Measurements from ENCODE around the gene RFXANK.

DNA sequence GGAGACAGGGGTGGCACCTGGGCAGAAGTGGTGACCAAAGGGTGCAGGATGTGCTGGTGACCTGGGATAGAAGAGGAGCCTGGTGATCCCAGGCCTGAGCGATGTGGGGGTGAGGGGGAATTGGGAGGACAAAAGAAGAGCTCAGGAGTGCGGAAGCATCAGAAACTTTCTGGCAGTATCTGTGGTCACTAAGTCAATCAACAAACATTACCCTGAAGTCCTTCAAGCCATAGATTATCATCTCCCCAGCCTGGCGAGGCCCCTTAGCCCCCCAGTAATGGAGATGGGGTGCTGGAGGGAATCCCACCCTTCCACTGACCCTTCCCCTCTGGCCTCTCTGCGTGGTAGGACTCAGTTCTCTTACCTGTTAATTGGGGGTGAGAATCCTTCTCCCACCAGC is 32.5 kb upstream of the RFXANK start:
- no peak for TF ChIP-seq POLR2A (IDR thresholded peaks at IDR 0.05)
- TF ChIP-seq, protein P1, sequence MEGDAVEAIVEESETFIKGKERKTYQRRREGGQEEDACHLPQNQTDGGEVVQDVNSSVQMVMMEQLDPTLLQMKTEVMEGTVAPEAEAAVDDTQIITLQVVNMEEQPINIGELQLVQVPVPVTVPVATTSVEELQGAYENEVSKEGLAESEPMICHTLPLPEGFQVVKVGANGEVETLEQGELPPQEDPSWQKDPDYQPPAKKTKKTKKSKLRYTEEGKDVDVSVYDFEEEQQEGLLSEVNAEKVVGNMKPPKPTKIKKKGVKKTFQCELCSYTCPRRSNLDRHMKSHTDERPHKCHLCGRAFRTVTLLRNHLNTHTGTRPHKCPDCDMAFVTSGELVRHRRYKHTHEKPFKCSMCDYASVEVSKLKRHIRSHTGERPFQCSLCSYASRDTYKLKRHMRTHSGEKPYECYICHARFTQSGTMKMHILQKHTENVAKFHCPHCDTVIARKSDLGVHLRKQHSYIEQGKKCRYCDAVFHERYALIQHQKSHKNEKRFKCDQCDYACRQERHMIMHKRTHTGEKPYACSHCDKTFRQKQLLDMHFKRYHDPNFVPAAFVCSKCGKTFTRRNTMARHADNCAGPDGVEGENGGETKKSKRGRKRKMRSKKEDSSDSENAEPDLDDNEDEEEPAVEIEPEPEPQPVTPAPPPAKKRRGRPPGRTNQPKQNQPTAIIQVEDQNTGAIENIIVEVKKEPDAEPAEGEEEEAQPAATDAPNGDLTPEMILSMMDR (IDR thresholded peaks at IDR 0.05): no peak

Measured in thyroid gland (tissue), 4 donors.